ENCODE data around the gene WHRN. TPM values are rescaled to one million over a fixed set of nuclear protein-coding genes. Genes with fewer than 3 reads are reported as not detected.

Gene WHRN
- total and polyA plus RNA-seq, 9 of the 15 experiments (the other 6 are each of a cell fraction or from before 2014, with no cell fraction given): 0.31 to 14.1 (median 3.0) TPM

GRCh38 chr9:114467910-114468309 lies 37.4 kb downstream of the WHRN start:
- no peaks in the 10 kb centered on the region for H3K27me3 ChIP-seq (ENCODE audit: control insufficient read depth in 2 of 2, insufficient read depth in 2 of 2, low read length in 2 of 2)
- H3K79me2 ChIP-seq (ENCODE audit: control insufficient read depth, insufficient read depth, low read length): no peaks in the 10 kb centered on the region
- in situ Hi-C loops (cut with MboI): no loop called here
- H4K20me1 ChIP-seq (replicated peaks; ENCODE audit: control insufficient read depth, insufficient read depth, low read length): no peaks in the 10 kb centered on the region
- ChIA-PET POLR2A (no interaction called here), CTCF (ENCODE audit: low intra/inter-chr PET ratio) (no interaction called here)
- no TSS peak for BruUV-seq (replicated peaks)
- FAIRE-seq (no peak), ATAC-seq (no peak), DNase-seq (ENCODE audit: extremely low read depth in 1 of 4, low spot score in 3 of 4) (no peak)
- peaks cover 0 to 5% of the 10 kb centered on the region in 2 experiments; a peak in 1 of 5 replicates for H3K4me1 ChIP-seq (replicated peaks in 1 of 2; ENCODE audit: control insufficient read depth in 2 of 2, insufficient read depth in 2 of 2, low read length in 2 of 2)
- no peak overlapping the region for H3K4me3 ChIP-seq
- no peak overlapping the region for H3K9ac ChIP-seq (ENCODE audit: insufficient read depth in 1 of 2, low read depth in 2 of 2, low read length in 2 of 2)
- intact Hi-C loops (cut with micrococcal nuclease): no loop called here
- no peak overlapping the region for H2AFZ ChIP-seq (ENCODE audit: low read depth, low read length)
- H3K36me3 ChIP-seq (ENCODE audit: control insufficient read depth, insufficient read depth, low read length): peaks cover 5% of the 10 kb centered on the region; the same call in 2 of the 3 replicates
- H3K9me3 ChIP-seq (replicated peaks; ENCODE audit: control insufficient read depth, insufficient read depth, low read depth, low read length): no peaks in the 10 kb centered on the region
- H3K27ac ChIP-seq (ENCODE audit: extremely low read depth, low read depth, low read length): no peak overlapping the region
- no peak overlapping the region for H3K4me2 ChIP-seq (ENCODE audit: insufficient read depth, low read length)
- WGBS (ENCODE audit: insufficient coverage, low coverage, missing lambda C conversion rate): 90% methylated on average over 2 of the region's 2 CpGs
- TF ChIP-seq ZFP36 (IDR thresholded peaks at IDR 0.05; ENCODE audit: low read depth, low read length, partially characterized antibody) (peak; percentile 85), RBM25 (IDR thresholded peaks at IDR 0.05; ENCODE audit: low read depth, low read length, severe bottlenecking) (peak; percentile 97), CBX1 (IDR thresholded peaks at IDR 0.05; ENCODE audit: low read depth) (0 out of 2 replicates have a peak, but pooled peaks have one; percentile 24), GABPB1 (CRISPR knock-in tag; IDR thresholded peaks at IDR 0.05) (no peak), BCOR (IDR thresholded peaks at IDR 0.05) (peak; percentile 77), SP2 (IDR thresholded peaks at IDR 0.05; ENCODE audit: extremely low read depth, low read depth, low read length, poor library complexity, severe bottlenecking) (no peak)
- H3K9me1 ChIP-seq (ENCODE audit: control insufficient read depth, insufficient read depth, low read length): no peaks in the 10 kb centered on the region

GRCh38 chr9:114467226-114467750 lies 38.0 kb downstream of the WHRN start:
- Histone ChIP-seq H3K4me3 (no peak overlapping the region), H4K20me1 (replicated peaks; ENCODE audit: control insufficient read depth, insufficient read depth, low read length) (no peaks in the 10 kb centered on the region), H3K4me2 (ENCODE audit: insufficient read depth, low read length) (no peak overlapping the region), H3K9ac (ENCODE audit: insufficient read depth in 1 of 2, low read depth in 2 of 2, low read length in 2 of 2) (no peak overlapping the region), H3K27me3 (ENCODE audit: control insufficient read depth in 2 of 2, insufficient read depth in 2 of 2, low read length in 2 of 2) (no peaks in the 10 kb centered on the region), H3K4me1 (replicated peaks in 1 of 2; ENCODE audit: control insufficient read depth in 2 of 2, insufficient read depth in 2 of 2, low read length in 2 of 2) (peaks cover 0 to 5% of the 10 kb centered on the region in 2 experiments; a peak in 1 of 5 replicates), H2AFZ (ENCODE audit: low read depth, low read length) (no peak overlapping the region), H3K79me2 (ENCODE audit: control insufficient read depth, insufficient read depth, low read length) (no peaks in the 10 kb centered on the region), H3K9me1 (ENCODE audit: control insufficient read depth, insufficient read depth, low read length) (no peaks in the 10 kb centered on the region), H3K27ac (ENCODE audit: extremely low read depth, low read depth, low read length) (no peak overlapping the region), H3K36me3 (ENCODE audit: control insufficient read depth, insufficient read depth, low read length) (peaks cover 5% of the 10 kb centered on the region; the same call in 2 of the 3 replicates), H3K9me3 (replicated peaks; ENCODE audit: control insufficient read depth, insufficient read depth, low read depth, low read length) (no peaks in the 10 kb centered on the region)
- no peak for FAIRE-seq
- no peak for TF ChIP-seq FOXK2 (conservative IDR thresholded peaks at IDR 0.05 in 1 of 2, IDR thresholded peaks at IDR 0.05 in 1 of 2; ENCODE audit: low read depth in 2 of 2)
- TF ChIP-seq, protein P1, sequence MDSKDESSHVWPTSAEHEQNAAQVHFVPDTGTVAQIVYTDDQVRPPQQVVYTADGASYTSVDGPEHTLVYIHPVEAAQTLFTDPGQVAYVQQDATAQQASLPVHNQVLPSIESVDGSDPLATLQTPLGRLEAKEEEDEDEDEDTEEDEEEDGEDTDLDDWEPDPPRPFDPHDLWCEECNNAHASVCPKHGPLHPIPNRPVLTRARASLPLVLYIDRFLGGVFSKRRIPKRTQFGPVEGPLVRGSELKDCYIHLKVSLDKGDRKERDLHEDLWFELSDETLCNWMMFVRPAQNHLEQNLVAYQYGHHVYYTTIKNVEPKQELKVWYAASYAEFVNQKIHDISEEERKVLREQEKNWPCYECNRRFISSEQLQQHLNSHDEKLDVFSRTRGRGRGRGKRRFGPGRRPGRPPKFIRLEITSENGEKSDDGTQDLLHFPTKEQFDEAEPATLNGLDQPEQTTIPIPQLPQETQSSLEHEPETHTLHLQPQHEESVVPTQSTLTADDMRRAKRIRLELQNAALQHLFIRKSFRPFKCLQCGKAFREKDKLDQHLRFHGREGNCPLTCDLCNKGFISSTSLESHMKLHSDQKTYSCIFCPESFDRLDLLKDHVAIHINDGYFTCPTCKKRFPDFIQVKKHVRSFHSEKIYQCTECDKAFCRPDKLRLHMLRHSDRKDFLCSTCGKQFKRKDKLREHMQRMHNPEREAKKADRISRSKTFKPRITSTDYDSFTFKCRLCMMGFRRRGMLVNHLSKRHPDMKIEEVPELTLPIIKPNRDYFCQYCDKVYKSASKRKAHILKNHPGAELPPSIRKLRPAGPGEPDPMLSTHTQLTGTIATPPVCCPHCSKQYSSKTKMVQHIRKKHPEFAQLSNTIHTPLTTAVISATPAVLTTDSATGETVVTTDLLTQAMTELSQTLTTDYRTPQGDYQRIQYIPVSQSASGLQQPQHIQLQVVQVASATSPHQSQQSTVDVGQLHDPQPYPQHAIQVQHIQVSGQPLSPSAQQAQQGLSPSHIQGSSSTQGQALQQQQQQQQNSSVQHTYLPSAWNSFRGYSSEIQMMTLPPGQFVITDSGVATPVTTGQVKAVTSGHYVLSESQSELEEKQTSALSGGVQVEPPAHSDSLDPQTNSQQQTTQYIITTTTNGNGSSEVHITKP (IDR thresholded peaks at IDR 0.05; ENCODE audit: partially characterized antibody): peak; percentile 91
- intact Hi-C loops (cut with micrococcal nuclease) (no loop called here), in situ Hi-C loops (cut with MboI) (no loop called here)
- BruUV-seq (replicated peaks): no TSS peak
- no peak for DNase-seq (ENCODE audit: extremely low read depth in 1 of 4, low spot score in 3 of 4)
- CTCF ChIA-PET (ENCODE audit: low intra/inter-chr PET ratio): interaction anchor here (0.6 kb wide), 1 partner anchor 168 kb away, joined by 3 read pairs; no protein-coding TSS in a partner anchor
- POLR2A ChIA-PET: no interaction called here
- no peak for ATAC-seq
- 68% methylated on average over 17 of the region's 19 CpGs for WGBS (ENCODE audit: insufficient coverage, low coverage, missing lambda C conversion rate)

Measured in K562 (cell line).